Right ventricle myocardium inferior (tissue), 1 donor: ENCODE measurements around the gene RNF215. TPM values are rescaled to one million over a fixed set of nuclear protein-coding genes. Genes with fewer than 3 reads are reported as not detected.
"Not testable (repeated sequence)": the region's sequence is repeated elsewhere in the genome, so short reads cannot be mapped to it uniquely, and the experiment has no call there.

Experiments used
- ATAC-seq: fragments of 200-7000 bp; cut with Tn5 transposase; one replicate; pipeline ENCODE4 v1.9.1; 2020; ENCODE audit warnings: mild to moderate bottlenecking, moderate library complexity
- DNase-seq: peaks from one replicate; pipeline ENCODE4 v3.0.0; 2021; ENCODE audit errors: missing footprints
- intact Hi-C: fragments of 100-400 bp; cut with DNase I; formaldehyde crosslinking; loops from one replicate; pipeline ENCODE4 v1.11.0; 2022
- total RNA-seq: library from RNA; stranded (reverse); fragmentation: NEBNext Ultra II Directional; extraction: Animal tissue kit (Norgen Biotek cat#: 25700); gene quantifications from one replicate; pipeline ENCODE4 v1.2.1, GENCODE V29; 2021
- donor health status: DM: no; HTN: yes; CAD: no; lungs with severe emphysema.

RNF215 gene
- total RNA-seq, 1 donor from 2014 or later, result 3.7 TPM

GRCh38 chr22:30422481-30423300 lies 35.5 kb upstream of the RNF215 start:
- ATAC-seq (no peak), DNase-seq (peak; percentile 73)
- intact Hi-C loops, result no loop called here

GRCh38 chr22:30421695-30422480 lies 34.7 kb upstream of the RNF215 start:
- DNase-seq, result no peak
- no peak for ATAC-seq
- intact Hi-C loops, result no loop called here

- DNase-seq (peak; percentile 17), ATAC-seq (no peak)
- intact Hi-C loops, result no loop called here
Observed at GRCh38 chr22:30420347-30421125, 33.3 kb upstream of the RNF215 start.

- ATAC-seq (no peak), DNase-seq (no peak)
- intact Hi-C loops, result no loop called here
Observed at GRCh38 chr22:30416837-30417236, 29.6 kb upstream of the RNF215 start.

- no peak for DNase-seq
- intact Hi-C loops, result no loop called here
- no peak for ATAC-seq
Observed at GRCh38 chr22:30416403-30416802, 29.2 kb upstream of the RNF215 start.

GRCh38 chr22:30414525-30415047 lies 27.4 kb upstream of the RNF215 start:
- intact Hi-C loops, result no loop called here
- ATAC-seq (no peak), DNase-seq (no peak)

- intact Hi-C loops, result no loop called here
- DNase-seq, result no peak
- ATAC-seq, result no peak
Observed at GRCh38 chr22:30413745-30414524, 26.7 kb upstream of the RNF215 start.

- no peak for ATAC-seq
- intact Hi-C loops, result no loop called here
Observed at GRCh38 chr22:30413001-30413400, 25.8 kb upstream of the RNF215 start.

GRCh38 chr22:30411780-30412179 lies 24.6 kb upstream of the RNF215 start:
- intact Hi-C loops, result no loop called here
- ATAC-seq (no peak), DNase-seq (no peak)

More at GRCh38 chr22:30413001-30413400, 25.8 kb upstream of the RNF215 start:
- no peak for DNase-seq

- intact Hi-C loops, result no loop called here
- DNase-seq, result no peak
- no peak for ATAC-seq
Observed at GRCh38 chr22:30408388-30409102, 21.3 kb upstream of the RNF215 start.

- intact Hi-C loops, result no loop called here
- ATAC-seq (no peak), DNase-seq (no peak)
Observed at GRCh38 chr22:30406400-30406799, 19.2 kb upstream of the RNF215 start.

GRCh38 chr22:30405731-30406130 lies 18.5 kb upstream of the RNF215 start:
- intact Hi-C loops, result no loop called here

GRCh38 chr22:30404307-30404706 lies 17.1 kb upstream of the RNF215 start:
- DNase-seq, result no peak
- intact Hi-C loops, result no loop called here
- no peak for ATAC-seq

More at GRCh38 chr22:30405731-30406130, 18.5 kb upstream of the RNF215 start:
- DNase-seq (no peak), ATAC-seq (no peak)

- DNase-seq, intact Hi-C loops: not testable (repeated sequence)
Observed at GRCh38 chr22:30402766-30403104, 15.5 kb upstream of the RNF215 start.

GRCh38 chr22:30402028-30402765 lies 15.0 kb upstream of the RNF215 start:
- intact Hi-C loops, result no loop called here
- no peak for ATAC-seq
- no peak for DNase-seq

More at GRCh38 chr22:30402766-30403104, 15.5 kb upstream of the RNF215 start:
- ATAC-seq, result not testable (repeated sequence)

- DNase-seq, intact Hi-C loops, ATAC-seq: not testable (repeated sequence)
Observed at GRCh38 chr22:30401024-30401423, 13.8 kb upstream of the RNF215 start.

GRCh38 chr22:30400159-30400558 lies 12.9 kb upstream of the RNF215 start:
- ATAC-seq, result no peak

More at GRCh38 chr22:30400159-30400558, 12.9 kb upstream of the RNF215 start:
- intact Hi-C loops, result no loop called here
- DNase-seq, result no peak
